ENCODE data around the gene FAM228A.
"Not testable (repeated sequence)": the region's sequence is repeated elsewhere in the genome, so short reads cannot be mapped to it uniquely, and the experiment has no call there.

FAM228A gene

GRCh38 chr2:24174851-24175277, at the start of gene FAM228A:
Gene FAM228A, plus strand, starts transcription at chr2:24175053. Its CDS starts 428 bp downstream, at chr2:24175481.
- TF ChIP-seq CTCF (conservative IDR thresholded peaks at IDR 0.05; ENCODE audit: low read depth, low read length): no peak
- H2AFZ ChIP-seq (ENCODE audit: low read depth): no peak within 1 kb of the TSS
- no peak within 1 kb of the TSS for H3K27ac ChIP-seq
- H3K36me3 ChIP-seq (ENCODE audit: insufficient read depth): no peaks in the 10 kb centered on the region
- no peak within 1 kb of the TSS for H3K9ac ChIP-seq
- no peaks in the 10 kb centered on the region for H4K20me1 ChIP-seq (ENCODE audit: insufficient read depth)
- peaks cover 13% of the 10 kb centered on the region for H3K4me1 ChIP-seq (ENCODE audit: low read depth, poor library complexity, severe bottlenecking)
- no peaks in the 10 kb centered on the region for H3K79me2 ChIP-seq (ENCODE audit: insufficient read depth, low read depth)
- H3K4me3 ChIP-seq (IDR thresholded peaks at IDR 0.05; ENCODE audit: insufficient read depth, low read depth, low read length): no peak within 1 kb of the TSS
- no peaks in the 10 kb centered on the region for H3K27me3 ChIP-seq (ENCODE audit: insufficient read depth, low read depth)
- H3K4me2 ChIP-seq: no peak within 1 kb of the TSS

GRCh38 chr2:24125956-24126355, 48.9 kb upstream of the FAM228A start:
- no peak overlapping the region for H2AFZ ChIP-seq (ENCODE audit: low read depth)
- no peaks in the 10 kb centered on the region for H4K20me1 ChIP-seq (ENCODE audit: insufficient read depth)
- H3K27me3 ChIP-seq (ENCODE audit: insufficient read depth, low read depth): no peaks in the 10 kb centered on the region
- H3K4me2 ChIP-seq: no peak overlapping the region
- no peak overlapping the region for H3K27ac ChIP-seq
- H3K79me2 ChIP-seq (ENCODE audit: insufficient read depth, low read depth): no peaks in the 10 kb centered on the region
- no peaks in the 10 kb centered on the region for H3K36me3 ChIP-seq (ENCODE audit: insufficient read depth)
- H3K4me1 ChIP-seq (ENCODE audit: low read depth, poor library complexity, severe bottlenecking): peaks cover 20% of the 10 kb centered on the region
- TF ChIP-seq CTCF (conservative IDR thresholded peaks at IDR 0.05; ENCODE audit: low read depth, low read length): no peak
- no peak overlapping the region for H3K9ac ChIP-seq
- no peak overlapping the region for H3K4me3 ChIP-seq (IDR thresholded peaks at IDR 0.05; ENCODE audit: insufficient read depth, low read depth, low read length)

GRCh38 chr2:24132543-24132942, 42.3 kb upstream of the FAM228A start:
- Histone ChIP-seq H4K20me1 (ENCODE audit: insufficient read depth) (no peaks in the 10 kb centered on the region), H3K4me2 (no peak overlapping the region), H3K4me1 (ENCODE audit: low read depth, poor library complexity, severe bottlenecking) (no peaks in the 10 kb centered on the region), H3K79me2 (ENCODE audit: insufficient read depth, low read depth) (no peaks in the 10 kb centered on the region), H2AFZ (ENCODE audit: low read depth) (no peak overlapping the region), H3K9ac (no peak overlapping the region), H3K36me3 (ENCODE audit: insufficient read depth) (no peaks in the 10 kb centered on the region), H3K27ac (no peak overlapping the region), H3K4me3 (IDR thresholded peaks at IDR 0.05; ENCODE audit: insufficient read depth, low read depth, low read length) (no peak overlapping the region), H3K27me3 (ENCODE audit: insufficient read depth, low read depth) (no peaks in the 10 kb centered on the region)
- no peak for TF ChIP-seq CTCF (conservative IDR thresholded peaks at IDR 0.05; ENCODE audit: low read depth, low read length)

- not testable (repeated sequence) for H3K9ac ChIP-seq; H3K27ac ChIP-seq; H2AFZ ChIP-seq (ENCODE audit: low read depth); H3K4me1 ChIP-seq (ENCODE audit: low read depth, poor library complexity, severe bottlenecking); H3K4me3 ChIP-seq (IDR thresholded peaks at IDR 0.05; ENCODE audit: insufficient read depth, low read depth, low read length); H4K20me1 ChIP-seq (ENCODE audit: insufficient read depth); H3K79me2 ChIP-seq (ENCODE audit: insufficient read depth, low read depth); H3K27me3 ChIP-seq (ENCODE audit: insufficient read depth, low read depth); H3K36me3 ChIP-seq (ENCODE audit: insufficient read depth); H3K4me2 ChIP-seq
Measured at GRCh38 chr2:24140305-24140704, 34.5 kb upstream of the FAM228A start.

GRCh38 chr2:24147364-24147763, 27.5 kb upstream of the FAM228A start:
- no peak overlapping the region for H3K9ac ChIP-seq
- no peaks in the 10 kb centered on the region for H3K27me3 ChIP-seq (ENCODE audit: insufficient read depth, low read depth)
- no peak overlapping the region for H3K4me2 ChIP-seq
- H3K79me2 ChIP-seq (ENCODE audit: insufficient read depth, low read depth): no peaks in the 10 kb centered on the region
- no peaks in the 10 kb centered on the region for H3K4me1 ChIP-seq (ENCODE audit: low read depth, poor library complexity, severe bottlenecking)
- no peak for TF ChIP-seq CTCF (conservative IDR thresholded peaks at IDR 0.05; ENCODE audit: low read depth, low read length)
- no peaks in the 10 kb centered on the region for H4K20me1 ChIP-seq (ENCODE audit: insufficient read depth)
- no peaks in the 10 kb centered on the region for H3K36me3 ChIP-seq (ENCODE audit: insufficient read depth)
- H3K27ac ChIP-seq: no peak overlapping the region
- no peak overlapping the region for H3K4me3 ChIP-seq (IDR thresholded peaks at IDR 0.05; ENCODE audit: insufficient read depth, low read depth, low read length)
- H2AFZ ChIP-seq (ENCODE audit: low read depth): no peak overlapping the region
